HG03045 (cell line): ENCODE results near the gene SLC35F5.
"Not testable (repeated sequence)": the region's sequence is repeated elsewhere in the genome, so short reads cannot be mapped to it uniquely, and the experiment has no call there.

Source experiments
- ATAC-seq: cut with Tn5 transposase; IDR thresholded peaks from one replicate; pipeline ENCODE4 v1.9.1; 2021; ENCODE audit warnings: mild to moderate bottlenecking, moderate library complexity; ENCODE audit not compliant: unreplicated experiment

The SLC35F5 gene

DNA sequence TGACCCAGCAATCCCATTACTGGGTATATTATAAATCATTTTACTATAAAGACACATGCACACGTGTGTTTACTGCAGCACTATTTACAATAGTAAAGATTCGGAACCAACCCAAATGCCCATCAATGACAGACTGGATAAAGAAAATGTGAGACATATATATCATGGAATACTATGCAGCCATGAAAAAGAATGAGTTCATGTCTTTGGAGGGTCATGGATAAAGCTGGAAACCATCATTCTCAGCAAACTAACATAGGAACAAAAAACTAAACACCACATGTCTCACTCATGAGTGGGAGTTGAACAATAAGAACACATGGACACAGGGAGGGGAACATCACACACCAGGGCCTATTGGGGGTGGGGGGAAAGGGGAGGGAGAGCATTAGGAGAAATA lies 58.2 kb downstream of the SLC35F5 start:
- not testable (repeated sequence) for ATAC-seq

DNA sequence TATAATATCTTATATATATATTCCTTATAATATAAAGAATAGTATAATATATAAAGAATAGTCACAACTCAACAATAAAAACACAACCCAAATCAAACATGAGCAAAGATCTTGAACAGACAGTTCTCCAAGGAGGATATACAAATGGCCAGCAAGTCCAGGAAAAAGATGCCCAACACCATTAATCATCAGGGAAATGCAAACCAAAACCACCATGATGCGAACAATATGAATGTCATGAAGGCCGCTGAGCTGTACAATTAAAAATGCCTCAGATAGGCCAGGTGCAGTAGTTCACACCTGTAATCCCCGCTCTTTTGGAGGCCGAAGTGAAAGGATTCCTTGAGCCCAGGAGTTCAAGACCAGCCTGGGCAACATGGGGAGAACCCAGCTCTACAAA lies 58.9 kb downstream of the SLC35F5 start:
- ATAC-seq: no peak

DNA sequence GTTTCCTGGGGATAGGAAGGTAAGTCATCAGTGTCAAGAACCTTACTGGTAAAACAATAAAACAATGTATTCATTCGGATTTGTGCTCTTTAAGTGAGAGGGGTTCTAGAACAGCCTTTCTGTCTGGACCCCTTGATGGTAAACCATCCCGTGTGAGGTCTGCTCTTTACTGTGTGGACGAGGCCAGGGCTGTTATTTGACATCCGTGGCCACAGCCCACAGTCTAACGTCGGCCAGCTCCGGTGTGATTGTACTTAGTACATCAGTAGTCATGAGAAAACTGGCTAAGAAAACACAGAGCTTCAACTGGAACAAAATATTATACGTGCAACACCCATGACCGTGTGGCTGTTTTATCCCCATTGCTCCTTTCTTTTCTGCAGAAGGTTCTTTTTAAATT lies 62.0 kb downstream of the SLC35F5 start:
- ATAC-seq: no peak

DNA sequence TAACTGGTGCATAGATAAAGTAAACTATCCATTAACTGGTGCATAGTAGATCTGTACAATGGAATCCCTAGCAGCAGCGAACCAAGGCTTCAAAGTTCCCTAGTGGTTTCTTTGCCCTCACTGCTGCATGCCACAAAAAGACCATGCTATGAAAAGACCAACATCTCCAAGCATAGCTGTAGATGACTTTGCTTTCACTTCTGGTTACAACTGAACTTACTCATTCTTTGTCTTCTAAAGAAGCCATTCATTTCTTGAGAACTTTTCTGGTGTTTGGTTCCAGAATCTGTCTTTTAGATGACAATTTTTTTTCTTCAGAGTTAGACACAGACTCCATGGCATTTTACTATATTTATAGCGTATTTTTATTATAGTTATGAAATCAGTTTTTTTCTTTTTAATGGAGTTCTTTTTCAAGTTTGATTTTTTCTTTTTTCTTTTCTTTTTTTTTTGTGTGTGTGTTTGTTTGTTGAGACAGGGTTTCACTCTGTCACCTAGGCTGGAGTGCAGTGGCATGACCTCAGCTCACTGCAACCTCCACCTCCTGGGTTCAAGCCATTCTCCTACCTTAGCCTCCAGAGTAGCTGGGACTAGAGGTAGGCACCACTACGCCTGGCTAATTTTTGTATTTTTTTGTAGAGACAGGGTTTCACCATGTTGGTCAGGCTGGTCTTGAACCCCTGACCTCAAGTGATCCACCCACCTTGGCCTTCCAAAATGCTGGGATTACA lies 63.6 kb downstream of the SLC35F5 start:
- ATAC-seq: peak; percentile 79

DNA sequence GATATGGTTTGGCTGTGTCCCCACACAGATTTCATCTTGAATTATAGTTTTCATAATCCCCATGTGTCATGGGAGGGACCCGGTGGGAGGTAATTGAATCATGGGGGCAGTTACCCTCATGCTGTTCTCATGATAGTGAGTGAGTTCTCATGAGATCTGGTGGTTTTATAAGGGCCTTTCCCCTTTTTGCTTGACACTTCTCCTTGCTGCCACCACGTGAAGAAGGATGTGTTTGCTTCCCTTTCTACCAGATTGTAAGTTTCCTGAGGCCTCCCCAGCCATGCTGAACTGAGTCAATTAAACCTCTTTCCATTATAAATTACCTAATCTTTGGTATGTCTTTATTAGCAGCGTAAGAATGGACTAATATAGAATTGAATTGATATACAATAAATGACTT lies 65.6 kb downstream of the SLC35F5 start:
- ATAC-seq: not testable (repeated sequence)

DNA sequence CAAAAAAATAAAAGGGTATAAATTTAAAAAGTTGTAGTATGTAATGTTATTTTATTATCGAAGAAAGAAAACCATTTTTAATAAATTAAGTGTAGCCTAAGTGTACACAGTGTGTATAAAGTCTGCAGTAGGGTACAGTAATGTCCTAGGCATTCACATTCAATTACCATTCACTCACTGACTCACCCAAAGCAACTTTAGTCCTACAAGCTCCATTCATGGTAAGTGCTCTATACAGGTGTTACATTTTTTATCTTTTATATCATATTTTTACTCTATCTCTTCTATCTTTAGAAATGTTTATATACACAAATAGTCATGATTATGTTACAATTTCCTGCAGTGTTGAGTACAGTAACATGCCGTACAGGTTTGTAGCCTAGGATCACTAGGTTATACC lies 69.9 kb downstream of the SLC35F5 start:
- no peak for ATAC-seq

DNA sequence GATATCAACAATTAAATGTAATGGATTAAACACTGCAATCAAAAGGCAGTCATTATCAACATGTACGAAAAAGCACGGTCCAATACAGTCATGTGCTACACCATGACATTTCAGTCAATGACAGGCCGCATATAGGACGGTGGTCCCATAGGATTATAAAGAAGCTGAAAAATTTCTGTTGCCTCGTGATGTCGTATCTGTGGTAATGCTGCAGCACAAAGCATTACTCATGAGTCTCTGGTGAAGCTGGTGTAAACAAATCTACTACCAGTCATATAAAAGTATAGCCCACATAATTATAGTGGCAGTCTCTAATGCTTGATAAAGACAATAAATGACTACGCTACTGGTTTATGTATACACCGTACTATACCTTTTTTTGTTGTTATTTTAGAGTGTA lies 71.0 kb downstream of the SLC35F5 start:
- ATAC-seq: no peak

DNA sequence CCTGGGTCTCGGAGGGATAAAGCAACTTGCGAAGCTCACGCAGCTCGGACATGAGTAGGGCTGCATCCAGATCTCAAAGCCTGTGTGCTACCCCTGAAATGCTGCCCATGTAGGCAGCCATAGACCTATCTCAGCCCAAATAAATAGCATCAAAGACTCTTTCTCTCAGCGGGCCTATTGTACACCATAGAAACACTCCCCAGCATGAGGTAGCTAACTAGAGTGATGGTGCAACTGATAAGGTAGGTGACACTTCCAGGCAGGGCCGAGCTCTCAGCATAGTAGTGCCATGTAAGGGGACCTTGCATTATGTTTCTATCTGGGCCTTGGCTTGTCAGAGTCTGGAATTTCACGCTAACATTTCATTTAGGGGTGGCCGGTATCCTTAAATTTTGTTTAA lies 77.0 kb downstream of the SLC35F5 start:
- ATAC-seq: no peak

DNA sequence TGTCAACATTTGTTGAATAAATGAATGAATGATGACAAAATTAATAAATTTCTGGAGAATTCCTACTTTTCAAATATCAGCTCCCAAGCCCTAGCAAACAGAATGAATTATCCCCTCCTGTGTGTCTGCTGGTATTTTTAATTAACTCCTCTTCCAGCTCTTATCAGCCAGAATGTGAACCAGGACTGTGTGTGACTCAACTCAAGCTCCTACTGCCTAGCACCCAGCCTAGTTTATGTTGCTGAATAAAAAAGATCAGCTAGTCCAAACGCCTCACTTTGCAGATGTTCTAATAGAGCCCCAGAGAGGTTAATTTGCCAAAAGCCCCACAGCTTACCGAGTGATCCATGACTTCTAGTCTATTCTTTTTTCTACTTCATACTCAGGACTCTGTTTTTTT lies 79.1 kb downstream of the SLC35F5 start:
- ATAC-seq: no peak

DNA sequence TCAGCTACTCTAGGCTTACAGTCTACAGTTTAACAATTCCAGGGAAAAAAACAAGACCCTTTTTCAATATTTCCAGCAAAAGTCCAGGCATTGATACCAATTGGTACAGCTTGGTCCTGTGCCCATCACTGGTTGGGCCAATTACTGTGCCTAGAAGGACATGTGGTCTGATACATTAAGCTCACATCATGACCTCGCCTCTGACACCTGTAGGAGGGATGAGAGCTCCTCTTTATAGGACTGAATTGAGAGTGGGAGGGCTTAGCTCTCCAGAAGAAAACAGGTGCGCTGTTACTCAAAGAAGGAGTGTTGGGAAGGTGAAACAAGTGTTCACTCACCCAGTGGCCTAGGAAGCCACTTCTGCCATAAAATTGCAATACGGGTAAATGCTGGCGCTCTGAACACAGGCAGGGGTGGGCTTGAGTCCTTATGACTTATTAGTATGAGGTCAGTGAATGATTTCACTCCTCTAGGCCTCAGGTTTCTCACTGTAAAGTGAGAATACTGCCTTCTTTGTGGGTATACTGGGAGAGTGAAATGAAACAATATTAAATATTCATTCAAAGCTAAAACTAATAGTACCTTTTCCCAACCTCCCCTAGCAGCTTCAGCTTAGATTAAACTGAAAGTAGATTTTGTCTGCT lies 79.7 kb downstream of the SLC35F5 start:
- no peak for ATAC-seq

DNA sequence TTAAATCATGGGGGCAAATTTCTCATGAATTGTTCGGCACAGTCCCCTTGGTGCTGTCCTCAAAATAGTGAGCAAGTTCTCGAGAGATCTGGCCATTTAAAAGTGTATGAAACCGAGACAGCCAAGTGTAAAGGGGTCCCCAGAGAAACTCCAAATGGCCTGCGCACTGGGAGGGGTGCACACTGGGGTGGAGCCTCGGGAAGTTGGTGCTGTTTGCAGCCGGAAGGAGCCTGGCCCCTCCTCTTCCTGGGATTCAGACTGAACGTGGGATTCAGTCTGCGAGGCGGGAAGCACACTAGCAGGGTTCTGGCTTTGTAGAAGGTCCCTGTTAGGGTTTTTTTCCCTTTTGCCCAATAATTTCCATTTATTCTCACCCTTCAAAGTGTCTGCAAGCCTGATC lies 80.6 kb downstream of the SLC35F5 start:
- ATAC-seq: no peak

DNA sequence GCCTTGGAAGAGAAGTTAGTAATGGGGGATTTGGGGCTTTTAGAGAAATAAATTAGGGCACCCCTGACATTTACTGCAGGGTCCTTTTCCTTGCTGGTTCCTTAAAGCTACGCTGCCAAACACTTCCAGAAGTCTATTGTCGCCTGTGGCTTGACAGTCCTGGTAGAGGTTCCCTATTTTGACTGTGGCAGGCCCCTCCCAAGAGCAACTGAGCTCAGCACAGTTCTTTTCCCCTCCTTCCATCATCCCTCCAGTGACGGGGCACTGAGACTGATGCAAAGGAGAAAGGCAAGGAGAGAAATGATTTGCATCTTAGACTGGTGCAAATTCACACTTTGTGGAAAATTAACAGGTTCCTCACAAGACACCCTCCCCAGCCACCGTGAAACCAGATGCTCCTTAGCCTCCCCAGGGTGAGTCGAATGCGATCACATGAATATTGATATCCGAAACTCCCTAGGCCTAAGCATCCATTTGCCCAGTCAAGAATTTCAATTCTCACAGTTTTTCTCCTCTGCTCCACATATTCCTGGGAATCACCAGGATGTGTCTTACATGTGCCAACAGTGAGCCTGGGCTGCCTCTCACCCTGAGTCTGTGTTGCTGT lies 84.0 kb downstream of the SLC35F5 start:
- no peak for ATAC-seq

DNA sequence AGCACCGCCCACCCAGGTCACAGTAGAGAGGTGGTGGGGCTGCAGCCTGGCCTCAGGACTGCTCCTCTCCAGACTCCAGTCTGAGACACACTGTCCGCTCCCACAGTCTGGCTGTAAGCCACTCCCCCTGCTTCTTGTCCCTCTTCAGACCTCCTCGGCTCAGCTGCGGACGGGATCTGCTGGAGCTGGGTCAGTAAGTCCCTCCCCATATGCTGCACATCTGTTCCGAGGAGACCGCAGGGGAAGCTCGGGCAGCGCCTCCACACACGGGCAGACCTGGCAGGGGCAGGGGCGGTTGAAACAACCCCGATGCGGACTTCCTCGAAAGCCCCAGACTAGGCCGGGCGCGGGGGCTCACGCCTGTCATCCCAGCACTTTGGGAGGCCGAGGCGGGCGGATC lies 87.4 kb downstream of the SLC35F5 start:
- not testable (repeated sequence) for ATAC-seq

DNA sequence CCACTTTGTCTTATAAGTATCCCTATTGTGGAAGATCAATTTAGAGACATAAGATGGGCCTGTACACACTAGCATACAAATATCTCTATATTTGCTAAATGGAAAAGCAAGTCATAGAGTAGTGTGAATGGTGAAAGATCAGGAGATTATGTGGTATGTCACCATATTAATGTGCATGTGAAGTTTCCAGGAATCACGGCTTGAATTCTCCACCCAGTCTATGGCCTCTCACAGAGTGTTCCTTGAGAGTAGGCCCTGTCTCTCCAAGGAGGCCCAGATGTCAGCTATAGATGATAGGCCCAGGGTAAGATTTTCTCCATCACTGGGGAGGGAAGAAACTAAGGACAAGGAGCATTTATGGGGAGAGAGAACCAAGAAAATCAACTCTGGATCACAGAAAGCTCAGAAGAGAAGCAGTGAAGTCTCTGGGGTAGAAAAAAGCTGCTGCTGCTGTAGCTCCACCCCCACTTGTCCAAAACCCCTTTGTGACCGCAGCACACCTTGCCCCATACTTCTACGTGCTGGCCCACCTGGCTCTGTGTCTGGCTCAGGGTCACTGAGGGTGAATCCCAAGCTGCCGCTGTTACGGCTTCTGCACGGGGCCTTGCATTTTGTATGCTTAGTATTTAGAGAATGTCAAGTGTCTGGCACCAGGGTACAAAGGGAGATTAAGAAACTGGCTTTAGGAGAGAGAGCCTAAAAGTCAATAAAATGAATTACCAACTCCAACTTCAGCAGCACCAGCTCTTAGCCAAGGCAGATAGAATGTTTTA lies 91.5 kb downstream of the SLC35F5 start:
- ATAC-seq: not testable (repeated sequence)

DNA sequence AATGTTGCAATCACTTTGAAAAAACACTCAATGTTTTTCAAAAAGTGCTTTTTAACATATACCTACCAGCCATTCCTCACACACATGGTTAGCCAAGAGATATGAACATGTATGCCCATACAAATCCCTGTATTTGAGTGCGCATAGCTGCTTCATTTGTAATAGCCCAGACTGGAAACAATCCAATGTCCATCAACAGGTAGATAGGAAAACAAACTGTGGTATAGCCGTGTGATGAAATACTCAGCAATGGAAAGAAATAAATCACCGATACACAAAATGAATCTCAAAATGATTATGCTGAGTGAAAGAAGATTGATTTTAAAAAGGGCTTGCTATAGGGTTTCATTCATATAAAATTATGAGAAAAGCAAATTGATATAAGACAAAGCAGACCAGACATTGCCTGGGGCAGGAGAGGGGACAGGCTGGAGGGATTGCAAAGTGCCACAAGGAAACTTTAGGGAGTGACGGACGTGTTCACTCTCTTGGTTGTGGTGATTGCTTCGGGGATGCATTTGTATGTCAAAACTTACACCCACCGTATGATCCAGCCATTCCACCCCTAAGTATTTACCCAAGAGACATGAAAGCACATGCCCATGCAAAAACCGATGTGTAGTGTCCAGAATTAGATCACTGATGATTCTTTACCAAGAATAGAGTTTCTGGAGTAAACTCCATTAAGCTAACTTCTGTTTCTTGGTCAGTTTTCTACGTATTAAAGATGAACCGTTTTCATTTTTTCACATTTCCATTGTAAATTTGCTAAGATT lies 93.0 kb downstream of the SLC35F5 start:
- not testable (repeated sequence) for ATAC-seq
